Activated CD8-positive, alpha-beta memory T cell treated with anti-CD3 and anti-CD28 coated beads, Interleukin-2, amount 50 U/mL, for 1 hour (primary cell): Measurements from ENCODE around the gene ZNF260.
A peak's percentile ranks its signal among the peaks of the same experiment; 100 is the strongest.

Source experiments
- DNase-seq: peaks from one replicate; pipeline ENCODE4 v3.0.0-alpha.2; 2020; ENCODE audit errors: extremely low read depth

Gene ZNF260

DNA sequence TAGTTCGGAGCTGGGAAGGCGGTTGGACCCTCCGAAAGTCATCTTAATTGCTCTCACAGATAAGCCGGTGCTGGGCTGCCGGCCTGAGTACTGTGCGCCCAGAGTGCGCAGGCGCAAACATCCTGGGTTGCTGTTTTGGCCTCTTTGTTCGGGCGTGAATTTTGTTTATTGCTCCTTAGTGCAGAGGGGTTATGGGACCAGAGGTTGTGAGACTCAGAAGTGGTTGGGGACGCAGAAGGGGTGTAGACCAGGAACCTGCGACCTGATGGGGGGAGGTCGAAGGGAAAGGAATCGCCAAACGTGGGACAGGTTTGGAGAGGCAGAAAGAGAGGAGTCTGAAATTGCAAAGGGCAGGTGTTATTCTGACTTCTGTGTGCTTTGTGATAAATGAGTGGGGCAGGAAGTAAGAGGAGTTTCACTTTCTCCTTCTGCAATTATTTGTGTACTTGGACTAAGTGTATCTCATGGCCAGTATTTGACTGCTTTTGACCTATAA lies 38.1 kb downstream of the ZNF260 start:
- DNase-seq: peak; percentile 45

GRCh38 chr19:36489118-36489919 lies 38.8 kb downstream of the ZNF260 start, which contains the start of gene ZNF566:
Gene ZNF566 (minus strand): TSS chr19:36489561. CDS start chr19:36476557, 13,004 bp downstream.
- peak; percentile 90 for DNase-seq

- DNase-seq: no peak
These were observed 39.3 kb downstream of the ZNF260 start for GRCh38 chr19:36488846-36489117.

DNA sequence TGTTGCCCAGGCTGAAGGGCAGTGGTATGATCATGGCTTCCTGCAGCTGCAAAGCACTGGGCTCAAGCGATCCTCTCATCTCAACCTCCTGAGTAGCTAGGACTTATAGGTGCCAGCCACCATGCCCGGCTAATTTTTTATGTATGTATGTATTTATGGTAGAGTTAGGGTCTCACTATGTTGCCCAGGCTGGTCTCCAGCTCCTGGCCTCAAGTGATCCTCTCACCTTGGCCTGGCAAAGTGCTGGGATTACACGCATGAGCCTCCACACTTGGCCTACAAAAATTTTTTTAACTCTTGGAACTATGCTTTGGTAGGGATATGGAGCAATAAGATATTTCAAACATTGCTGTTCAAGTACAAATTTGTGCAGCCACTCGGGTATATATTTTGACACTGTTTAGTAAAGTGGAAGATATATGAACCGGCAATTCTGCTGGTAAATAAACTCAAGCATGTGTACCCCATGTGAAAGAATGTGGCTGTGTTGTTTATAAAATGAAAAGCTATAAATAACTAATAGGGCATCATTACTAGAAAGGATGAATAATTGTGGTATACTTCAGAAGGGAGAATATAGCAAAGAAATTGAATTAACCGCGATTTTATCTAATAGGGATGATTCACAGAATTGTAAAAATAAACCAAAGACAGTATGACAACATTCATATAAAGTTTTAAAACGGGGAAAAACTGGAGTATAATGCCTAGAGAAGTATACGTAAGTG lies 39.8 kb downstream of the ZNF260 start:
- no peak for DNase-seq

DNA sequence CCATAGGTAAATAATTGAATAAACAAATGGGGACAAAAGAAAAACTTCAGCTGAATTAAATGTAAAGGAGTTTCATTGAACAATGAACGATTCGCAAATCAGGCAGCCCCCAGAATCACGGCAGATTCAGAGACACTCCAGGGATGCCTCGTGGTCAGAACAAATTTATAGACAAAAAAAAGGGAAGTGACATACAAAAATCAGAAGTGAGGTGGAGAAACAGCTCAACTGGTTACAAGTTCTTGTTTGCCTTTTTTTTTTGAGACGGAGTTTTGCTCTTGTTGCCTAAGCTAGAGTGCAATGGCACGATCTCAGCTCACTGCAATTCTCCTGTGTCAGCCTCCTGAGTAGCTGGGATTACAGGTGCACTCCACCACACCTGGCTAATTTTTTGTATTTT lies 44.4 kb downstream of the ZNF260 start:
- DNase-seq: no peak

- no peak for DNase-seq
These were observed 45.2 kb downstream of the ZNF260 start for GRCh38 chr19:36482876-36483275.
